Ramos (cell line): ENCODE data around the gene TBXA2R.
"Not testable (repeated sequence)": the region's sequence is repeated elsewhere in the genome, so short reads cannot be mapped to it uniquely, and the experiment has no call there.

Experiments used
- in situ Hi-C: fragments of 300-500 bp; cut with MboI; formaldehyde crosslinking; loops from one replicate; pipeline ENCODE4 v1.14.3; 2022; ENCODE audit warnings: low sequenced_read_pairs; ENCODE audit not compliant: unreplicated experiment

The TBXA2R gene

DNA sequence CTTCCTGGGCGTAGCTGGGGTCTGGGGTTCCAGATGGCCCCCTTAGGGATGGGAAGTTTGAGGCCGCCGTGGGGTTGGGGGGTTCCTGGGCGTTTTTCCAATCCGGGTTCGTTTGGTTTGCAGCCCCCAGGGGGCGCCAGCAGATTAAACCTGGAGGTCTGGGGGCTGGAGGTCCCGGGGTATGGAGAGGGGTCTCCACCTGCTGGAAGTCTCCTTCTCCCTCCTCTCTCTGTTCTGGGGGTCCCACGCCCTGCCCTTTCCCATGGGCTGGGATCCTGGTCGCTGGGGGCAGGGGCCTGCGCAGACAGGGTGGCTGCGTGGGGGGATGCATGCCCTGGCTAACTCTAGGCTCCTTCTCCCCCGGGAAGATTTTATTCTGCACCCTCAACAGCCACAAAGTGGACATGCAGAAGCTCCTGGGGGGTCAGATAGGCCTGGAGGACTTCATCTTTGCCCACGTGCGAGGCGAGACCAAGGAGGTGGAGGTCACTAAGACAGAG lies 20.5 kb downstream of the TBXA2R start:
- in situ Hi-C loops = no loop called here

DNA sequence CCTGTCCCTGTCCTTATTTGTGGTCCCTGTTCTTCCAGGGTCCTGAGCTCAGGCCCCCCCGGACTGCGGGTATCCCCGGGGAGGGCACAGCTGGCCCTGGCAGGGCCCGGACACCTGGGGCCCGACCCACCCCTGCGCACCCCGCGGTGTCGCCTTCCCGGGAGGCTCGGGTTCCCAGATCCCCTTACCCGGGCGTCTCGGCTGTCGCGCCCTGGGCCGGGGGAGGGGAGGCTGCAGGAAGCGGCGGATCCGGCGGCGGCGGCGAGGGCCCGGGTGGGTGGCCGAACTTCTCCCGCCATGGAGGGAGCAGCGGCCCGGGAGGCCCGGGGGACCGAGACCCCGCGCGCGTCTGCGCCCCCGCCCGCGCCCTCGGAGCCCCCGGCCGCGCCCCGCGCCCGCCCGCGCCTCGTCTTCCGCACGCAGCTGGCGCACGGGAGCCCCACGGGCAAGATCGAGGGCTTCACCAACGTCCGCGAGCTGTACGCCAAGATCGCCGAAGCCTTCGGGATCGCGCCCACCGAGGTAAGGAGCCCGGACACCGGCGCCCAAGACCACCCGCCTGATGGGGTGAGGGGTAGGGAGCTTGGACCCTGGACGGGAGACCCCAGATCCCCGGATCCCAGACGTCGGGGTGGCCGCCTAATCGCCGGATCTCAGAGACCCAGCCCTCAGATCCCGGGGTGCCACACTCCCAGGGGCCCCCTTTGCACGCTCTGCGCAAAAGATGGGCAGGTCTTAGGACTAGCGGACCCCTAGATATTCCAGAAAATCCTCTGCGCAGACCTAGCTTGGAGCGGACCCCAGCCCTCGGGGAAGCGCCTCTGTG lies 21.2 kb downstream of the TBXA2R start, which contains the start of gene GIPC3:
Gene GIPC3 (plus strand): TSS at position 178 of the 826 bp plus-strand sequence. CDS start 120 bp downstream, at position 298.
- in situ Hi-C loops = no loop called here

DNA sequence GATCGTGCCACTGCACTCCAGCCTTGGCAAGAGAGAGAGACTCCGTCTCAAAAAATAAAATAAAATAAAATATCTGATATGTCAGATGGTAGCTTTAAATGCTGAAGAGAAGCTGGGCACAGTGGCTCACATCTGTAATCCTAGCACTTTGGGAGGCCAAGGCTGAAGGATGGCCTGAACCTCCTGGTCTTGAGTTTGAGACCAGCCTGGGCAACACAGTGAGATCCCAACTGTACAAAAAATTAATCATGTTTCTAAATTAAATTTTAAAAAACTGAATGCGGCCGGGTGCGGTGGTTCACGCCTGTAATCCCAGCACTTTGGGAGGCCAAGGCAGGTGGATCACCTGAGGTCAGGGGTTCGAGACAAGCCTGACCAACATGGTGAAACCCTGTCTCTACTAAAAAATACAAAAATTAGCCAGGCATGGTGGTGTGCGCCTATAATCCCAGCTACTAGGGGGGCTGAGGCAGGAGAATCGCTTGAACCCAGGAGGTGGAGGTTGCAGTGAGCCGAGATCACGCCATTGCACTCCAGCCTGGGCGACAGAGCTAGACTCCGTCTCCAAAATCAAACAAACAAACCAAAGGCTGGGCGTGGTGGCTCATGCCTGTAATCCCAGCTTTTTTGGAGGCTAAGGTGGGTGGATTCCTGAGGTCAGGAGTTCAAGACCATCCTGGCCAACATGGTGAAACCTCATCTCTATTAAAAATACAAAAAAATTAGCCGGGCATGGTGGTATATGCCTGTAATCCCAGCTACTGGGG lies 22.5 kb downstream of the TBXA2R start:
- in situ Hi-C loops = not testable (repeated sequence)

DNA sequence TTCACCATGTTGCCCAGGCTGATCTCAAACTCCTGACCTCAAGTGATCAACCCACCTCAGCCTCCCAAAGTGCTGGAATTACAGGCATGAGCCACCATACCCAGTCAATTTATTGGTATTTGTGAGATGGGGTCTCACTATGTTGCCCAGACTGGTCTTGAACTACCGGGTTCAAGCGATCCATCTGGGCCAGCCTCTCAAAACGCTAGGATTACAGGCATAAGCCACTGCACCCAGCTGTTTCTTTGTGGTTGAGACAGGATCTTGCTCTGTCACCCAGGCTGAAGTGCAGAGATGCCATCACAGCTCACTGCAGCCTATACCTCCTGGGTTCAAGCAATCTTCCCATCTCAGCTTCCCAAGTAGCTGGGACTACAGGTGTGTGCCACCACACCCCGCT lies 24.9 kb downstream of the TBXA2R start:
- in situ Hi-C loops = not testable (repeated sequence)

DNA sequence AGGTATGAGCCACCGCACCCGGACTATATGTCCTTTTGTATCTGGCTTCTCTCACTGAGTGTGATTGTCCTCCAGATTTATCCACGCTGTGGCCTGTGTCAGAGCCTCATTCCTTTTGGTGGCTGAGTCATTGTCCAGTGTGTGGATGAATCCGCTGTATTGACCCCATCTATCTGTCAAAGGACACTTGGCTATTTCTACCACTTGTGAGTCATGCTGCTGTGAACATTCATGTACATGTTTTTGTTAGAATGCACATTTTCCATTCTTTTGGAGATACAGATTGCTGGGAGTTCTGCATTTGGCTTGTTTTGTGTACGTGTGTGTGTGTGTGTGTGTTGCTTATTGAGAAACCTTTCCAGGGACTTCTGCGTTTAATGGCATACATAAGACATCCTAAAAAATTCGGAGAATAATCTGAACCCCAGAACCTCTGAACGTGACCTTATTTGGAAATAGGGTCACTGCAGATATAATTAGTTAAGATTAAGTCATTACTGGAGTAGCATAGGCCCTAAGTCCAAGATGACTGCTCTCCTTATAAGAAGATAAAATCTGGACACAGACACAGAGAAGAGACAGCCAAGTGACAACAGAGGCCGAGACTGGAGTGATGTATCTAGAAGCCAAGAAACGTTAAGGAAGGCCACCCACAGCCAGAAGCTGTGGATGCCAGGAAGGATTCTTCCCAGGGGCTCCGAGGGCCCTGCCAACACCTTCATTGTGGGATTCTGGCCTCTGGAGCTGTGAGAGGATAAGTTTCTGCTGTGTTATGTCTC lies 26.3 kb downstream of the TBXA2R start:
- in situ Hi-C loops = no loop called here

DNA sequence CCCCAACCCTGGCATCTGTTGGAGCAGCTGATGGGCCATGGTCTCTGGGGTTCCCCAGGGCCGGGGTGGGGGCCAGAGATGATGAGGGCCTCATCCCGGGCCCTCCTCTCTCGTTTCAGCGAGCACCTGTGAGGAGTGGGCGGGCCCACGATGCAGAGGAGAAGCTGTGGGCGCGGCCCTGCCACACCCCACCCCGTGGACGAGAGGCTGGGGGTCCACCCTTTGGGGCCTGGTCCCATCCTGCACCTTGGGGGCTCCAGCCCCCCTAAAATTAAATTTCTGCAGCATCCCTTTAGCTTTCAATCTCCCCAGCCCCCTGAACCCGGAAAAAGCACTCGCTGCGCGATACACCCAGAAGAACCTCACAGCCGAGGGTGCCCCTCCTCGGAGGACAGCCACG lies 28.3 kb downstream of the TBXA2R start:
- in situ Hi-C loops = no loop called here

DNA sequence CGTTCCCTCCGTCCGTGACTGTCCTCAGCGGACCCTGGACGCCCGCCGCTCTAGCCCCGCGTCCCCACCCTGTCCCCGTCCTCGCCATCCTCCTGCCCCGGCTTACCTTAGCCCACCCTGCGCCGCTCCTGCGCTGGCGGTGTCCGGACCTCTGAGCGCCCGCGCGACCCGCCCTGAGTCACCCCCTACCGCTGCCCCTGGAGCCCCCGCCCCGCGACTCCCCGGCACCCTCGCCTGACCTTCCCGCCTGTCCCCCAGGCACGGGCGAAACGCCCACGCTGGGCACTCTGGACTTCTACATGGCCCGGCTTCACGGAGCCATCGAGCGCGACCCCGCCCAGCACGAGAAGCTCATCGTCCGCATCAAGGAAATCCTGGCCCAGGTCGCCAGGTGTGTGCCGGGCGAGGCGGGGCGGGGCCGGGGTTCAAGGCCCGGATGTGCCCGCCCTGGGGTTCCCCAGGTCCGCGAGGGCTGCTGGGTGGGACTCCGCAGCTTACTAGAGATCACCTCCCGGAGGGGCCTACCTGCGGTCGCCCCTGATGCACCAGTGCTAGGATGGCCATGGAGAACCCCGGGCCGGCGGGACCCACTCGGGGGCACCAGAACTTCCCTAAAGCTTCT lies 28.8 kb downstream of the TBXA2R start:
- in situ Hi-C loops = no loop called here

DNA sequence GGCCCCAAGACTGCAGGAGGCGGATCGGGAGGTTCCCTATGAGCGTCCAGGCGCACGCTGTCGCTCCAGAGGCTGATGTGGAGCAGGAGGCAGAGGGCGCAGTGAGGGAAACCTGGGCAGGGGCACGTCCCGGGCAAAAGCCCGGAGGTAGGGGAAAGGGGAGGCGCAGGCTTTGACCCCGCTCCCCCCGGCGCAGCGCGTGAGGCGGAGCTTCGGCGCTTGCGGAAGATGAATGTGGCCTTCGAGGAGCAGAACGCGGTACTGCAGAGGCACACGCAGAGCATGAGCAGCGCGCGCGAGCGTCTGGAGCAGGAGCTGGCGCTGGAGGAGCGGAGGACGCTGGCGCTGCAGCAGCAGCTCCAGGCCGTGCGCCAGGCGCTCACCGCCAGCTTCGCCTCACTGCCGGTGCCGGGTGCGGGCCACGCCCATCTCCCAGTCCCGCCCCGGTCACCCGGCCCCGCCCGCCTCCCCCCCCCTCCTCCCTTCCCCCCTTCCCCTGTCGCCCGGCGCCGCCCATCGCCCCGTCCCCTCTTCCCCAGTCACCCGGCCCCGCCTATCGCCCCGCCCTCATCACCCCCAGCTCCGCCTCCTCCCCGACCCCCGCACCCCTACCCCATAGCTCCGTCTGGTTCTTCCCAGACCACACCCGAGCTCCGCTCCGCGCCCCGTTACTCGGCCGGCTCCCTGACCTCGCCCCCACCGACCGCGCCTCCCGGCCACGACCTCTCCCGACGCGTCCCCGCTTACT lies 29.8 kb downstream of the TBXA2R start:
- in situ Hi-C loops = no loop called here

DNA sequence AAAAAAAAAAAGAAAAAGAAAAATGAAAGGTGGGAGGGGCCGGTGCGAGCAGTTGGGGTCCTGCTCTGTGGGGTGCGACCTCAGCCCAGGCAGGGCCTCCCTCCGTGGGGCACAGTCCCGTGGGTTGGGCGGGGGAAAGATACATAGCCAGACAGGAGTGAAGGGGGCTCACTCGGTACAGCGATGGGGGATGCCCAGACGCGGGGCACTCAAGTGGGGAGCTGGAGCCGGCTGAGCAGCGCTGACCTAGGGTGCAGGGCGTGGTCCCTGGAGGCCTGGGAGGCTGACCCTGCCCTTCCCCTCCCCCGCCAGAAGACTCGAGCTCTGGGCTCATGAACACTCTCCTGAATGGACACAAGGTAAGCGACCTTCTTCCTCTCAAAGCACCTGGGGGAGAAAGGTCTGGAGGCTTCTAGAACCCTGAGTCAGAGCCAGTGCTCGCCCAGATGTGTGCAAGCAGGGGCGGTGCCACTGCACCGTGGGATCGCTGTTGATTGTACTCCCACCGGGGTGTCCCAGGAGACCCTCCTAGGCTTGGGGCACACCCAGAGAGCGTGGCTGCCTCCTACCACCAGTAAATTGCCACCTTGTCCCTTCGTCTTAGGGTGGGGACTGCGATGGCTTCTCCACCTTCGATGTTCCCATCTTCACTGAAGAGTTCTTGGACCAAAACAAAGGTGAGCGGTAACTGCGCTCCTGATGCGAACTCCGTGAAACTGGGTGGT lies 30.6 kb downstream of the TBXA2R start:
- in situ Hi-C loops = no loop called here

DNA sequence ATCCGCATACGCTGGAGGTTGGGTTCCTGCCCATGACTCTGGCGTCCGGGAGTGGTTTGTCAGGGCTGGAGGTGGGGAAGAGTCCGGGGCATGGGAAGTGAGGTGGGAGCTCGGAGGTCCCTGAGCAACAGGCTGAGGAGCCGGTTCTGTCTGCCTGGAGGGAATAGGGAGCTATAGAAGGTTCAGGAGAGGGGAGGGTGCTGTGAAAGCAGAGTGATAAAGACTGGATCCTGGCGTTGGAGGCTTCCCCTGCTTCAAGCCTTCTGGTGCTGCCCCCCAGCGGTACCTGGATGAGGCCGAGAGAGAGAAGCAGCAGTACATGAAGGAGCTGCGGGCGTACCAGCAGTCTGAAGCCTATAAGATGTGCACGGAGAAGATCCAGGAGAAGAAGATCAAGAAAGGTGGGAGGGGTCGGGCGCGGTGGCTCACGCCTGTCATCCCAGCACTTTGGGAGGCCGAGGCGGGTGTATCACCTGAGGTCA lies 31.4 kb downstream of the TBXA2R start:
- in situ Hi-C loops = no loop called here

DNA sequence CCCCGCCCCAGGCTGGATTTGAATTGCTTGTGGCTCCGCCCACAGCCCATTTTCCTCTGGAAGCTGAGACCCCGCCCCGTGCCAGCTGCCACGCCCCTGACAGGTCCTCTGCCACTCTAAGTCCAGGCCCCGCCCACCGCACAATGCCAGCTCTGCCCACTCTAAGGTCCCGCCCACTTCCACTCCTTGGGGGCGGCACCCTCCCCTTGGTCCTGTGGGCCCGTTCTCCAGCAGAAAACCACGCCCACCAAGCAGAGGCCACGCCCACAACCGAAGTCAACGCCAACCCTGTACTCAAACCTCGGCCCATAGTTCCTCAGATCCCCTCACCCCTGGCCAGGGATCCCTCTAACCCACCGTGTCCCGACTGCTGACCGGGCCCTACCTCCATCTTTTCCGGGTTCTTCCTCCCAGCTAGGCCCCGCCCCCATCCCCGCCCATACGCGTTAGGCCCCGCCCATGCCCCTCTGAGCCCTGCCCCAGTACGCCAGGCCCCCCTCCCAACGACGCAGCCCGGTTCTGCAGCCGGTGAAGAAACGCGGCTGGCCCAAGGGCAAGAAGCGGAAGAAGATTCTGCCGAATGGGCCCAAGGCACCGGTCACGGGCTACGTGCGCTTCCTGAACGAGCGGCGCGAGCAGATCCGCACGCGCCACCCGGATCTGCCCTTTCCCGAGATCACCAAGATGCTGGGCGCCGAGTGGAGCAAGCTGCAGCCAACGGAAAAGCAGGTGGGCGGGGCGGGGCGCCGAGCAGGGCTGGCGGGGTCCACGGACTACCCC lies 32.6 kb downstream of the TBXA2R start:
- in situ Hi-C loops = no loop called here

DNA sequence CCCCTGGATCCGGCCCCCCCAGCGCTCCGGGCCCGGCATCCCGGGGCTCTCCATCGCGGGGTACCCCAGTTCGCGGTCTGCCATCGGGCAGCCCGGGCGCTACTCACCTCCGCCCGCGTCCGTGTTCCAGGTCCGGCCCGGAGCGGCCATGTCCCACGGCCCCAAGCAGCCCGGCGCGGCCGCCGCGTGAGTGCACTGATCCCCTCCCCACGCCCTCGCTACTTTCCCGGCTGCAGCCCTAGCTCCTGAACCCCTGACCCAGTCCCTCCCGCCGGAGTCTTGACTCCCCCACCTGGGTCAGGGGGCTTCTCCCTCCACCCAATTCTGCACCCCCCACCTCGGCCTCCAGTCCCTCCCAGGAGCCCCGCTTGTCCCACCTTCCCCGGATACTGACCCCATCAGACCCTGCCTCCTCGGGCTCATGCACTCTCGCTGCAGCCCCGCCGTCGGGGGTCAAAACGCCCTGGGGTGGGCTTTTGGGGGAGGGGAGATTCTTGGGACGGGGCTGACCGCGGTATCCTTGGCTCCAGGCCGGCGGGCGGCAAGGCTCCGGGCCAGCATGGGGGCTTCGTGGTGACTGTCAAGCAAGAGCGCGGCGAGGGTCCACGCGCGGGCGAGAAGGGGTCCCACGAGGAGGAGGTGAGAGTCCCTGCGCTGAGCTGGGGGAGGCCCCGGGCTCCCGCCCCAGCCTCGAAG lies 33.4 kb downstream of the TBXA2R start:
- in situ Hi-C loops = no loop called here

DNA sequence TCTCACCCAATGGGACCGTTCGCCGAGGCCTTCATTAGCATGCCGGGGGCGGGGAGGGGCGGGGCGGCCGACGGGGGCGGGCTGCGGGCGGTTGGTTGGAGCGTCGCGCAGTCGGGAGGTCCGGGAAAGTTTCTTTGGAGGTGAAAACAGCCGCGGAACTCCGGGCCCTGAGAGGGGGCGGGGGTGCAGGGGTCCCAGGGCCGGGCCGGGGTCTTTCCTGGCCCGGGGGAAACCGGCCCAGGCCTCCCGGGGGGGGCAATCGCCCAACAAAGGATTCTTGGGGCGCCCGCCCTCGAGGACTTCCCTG lies 33.9 kb downstream of the TBXA2R start, which contains the start of gene HMG20B:
Gene HMG20B (plus strand): TSS at position 90 of the 307 bp plus-strand sequence. CDS start 366 bp downstream, outside the sequence.
- in situ Hi-C loops = no loop called here

DNA sequence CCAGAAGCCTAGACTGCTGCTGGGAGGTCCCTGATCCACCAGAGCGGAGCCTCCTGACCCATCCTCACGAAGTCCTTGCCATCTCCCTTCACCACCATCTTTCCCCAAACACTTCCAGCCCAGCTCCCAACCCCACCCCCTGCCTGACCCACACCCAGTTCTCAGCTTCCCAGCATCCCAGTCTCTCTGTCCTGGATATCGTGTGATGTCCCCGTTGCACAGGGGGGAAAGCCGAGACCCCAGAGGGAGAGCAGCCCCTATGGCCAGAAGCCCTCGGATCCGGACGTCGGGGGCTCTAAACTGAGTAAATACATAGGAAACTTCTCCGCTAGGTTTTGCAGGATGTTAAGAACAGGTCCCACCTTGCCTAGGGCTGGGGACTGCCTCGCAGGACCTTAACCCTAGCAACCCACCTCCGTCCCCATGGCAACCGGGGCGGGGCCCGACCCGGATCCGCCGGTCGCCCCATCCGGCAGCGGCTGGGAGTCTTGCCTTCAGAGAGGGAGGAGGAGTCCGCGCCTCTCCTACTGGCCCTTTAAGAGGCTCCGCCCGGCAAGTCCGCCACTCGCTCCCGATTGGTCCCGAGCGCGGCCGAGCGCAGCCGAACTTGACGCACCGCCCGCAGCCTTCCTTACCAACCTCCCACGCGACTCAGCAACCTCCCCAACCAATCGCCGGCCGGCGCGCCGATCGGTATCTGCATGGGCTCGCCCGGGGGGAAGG lies 34.4 kb downstream of the TBXA2R start:
- in situ Hi-C loops = no loop called here

DNA sequence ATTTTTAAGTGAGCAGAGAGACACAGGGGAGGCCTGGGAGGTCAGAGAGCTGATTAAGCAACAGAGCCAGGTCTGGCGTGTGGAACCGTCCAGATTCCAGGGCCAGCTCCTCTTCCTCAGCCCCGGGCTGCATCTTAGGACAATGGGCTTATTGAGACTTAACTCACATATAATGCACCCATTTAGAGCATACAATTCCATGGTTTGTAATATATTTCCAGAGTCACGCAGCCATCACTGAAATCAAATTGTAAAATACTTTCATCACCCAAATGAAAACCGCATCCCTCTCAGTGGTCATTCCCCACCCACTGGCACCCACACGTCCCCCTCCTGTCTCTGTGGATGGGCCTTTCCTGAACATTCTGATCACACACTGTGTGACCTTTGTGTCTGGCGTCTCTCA lies 36.1 kb downstream of the TBXA2R start:
- in situ Hi-C loops = no loop called here

DNA sequence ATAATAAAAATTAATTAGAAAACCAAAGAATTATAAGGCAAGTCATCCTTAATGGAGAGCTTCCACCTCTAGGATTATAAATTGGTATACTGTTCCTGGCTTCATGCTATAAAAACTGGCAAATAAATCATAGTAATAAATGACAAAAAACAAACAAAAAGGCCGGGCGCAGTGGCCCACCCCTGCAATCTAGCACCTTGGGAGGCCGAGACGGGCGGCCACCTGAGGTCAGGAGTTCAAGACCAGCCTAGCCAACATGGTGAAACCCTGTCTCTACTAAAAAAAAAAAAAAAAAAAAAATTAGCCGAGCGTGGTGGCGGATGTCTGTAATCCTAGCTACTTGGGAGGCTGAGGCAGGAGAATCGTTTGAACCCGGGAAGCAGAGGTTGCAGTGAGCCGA lies 36.6 kb downstream of the TBXA2R start:
- in situ Hi-C loops = not testable (repeated sequence)

DNA sequence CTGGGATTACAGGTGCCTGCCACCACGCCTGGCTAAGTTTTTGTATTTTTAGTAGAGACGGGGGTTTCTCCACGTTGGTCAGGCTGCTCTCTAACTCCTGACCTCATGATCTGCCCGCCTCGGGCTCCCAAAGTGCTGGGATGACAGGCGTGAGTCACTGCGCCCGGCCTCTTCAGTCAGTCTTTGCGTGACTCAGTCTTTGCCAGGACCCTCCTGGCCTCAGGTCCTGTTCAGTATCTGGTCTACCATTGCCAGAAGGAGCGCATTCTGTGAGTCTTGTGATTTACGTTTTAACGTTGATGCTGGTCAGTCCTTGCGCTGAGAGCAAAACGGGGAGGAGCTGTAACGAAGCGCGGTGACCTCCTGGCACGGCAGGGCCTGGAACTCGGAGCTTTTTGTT lies 41.5 kb downstream of the TBXA2R start:
- in situ Hi-C loops = no loop called here
